HG03159 (cell line): Measurements from ENCODE around the gene ANKRD31.

ENCODE experiments used
- ATAC-seq: cut with Tn5 transposase; IDR thresholded peaks from one replicate; pipeline ENCODE4 v1.9.1; 2021; ENCODE audit warnings: mild to moderate bottlenecking, moderate library complexity; ENCODE audit not compliant: unreplicated experiment

Gene ANKRD31

DNA sequence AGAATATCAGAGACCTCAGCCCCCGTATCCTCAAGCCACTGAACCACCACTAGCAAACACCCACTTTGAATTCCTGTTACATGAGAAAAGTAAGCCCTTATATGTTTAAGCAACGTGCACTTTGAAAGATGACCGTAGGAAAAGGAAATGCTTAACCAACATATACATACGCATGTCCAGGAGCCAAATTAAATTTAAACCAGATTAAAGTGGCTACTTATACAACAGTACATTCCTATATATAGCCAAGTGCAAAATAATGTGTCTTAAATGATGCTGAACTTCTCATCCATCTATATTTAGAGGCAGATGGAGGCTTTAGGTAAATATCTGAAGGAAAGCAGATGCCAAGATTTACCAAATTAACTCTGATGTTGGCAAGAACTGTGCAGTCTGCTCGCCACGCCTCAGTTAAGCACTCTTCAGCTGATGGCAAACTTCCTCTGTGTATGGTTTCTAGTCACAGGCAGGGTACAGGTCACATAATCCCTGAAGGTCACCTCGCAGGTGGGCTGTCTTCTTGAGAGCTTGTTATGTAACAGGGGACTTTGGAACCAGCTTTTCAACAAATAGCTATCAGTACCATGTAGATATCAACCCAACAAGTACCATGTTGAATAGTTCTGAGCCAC lies 192.9 kb downstream of the ANKRD31 start:
- ATAC-seq: no peak

DNA sequence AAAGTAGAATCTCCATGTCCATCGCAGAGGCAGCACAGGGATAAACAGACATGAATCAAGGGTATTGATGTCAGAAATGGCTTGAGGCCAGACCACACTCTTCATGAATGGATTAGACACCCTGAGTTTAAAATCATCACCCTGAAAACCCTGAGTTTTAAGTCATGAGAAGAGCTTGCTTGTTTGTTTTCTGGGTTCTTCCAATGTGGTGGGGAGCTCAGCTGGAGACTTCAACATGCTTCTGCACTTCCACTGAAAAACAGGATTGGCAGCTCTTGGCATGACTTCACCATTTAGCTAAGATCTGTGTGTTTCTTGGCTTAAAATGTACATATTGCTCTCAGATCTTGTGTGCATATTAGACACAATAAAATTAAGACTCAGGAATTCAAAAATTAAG lies 194.2 kb downstream of the ANKRD31 start:
- ATAC-seq: no peak

DNA sequence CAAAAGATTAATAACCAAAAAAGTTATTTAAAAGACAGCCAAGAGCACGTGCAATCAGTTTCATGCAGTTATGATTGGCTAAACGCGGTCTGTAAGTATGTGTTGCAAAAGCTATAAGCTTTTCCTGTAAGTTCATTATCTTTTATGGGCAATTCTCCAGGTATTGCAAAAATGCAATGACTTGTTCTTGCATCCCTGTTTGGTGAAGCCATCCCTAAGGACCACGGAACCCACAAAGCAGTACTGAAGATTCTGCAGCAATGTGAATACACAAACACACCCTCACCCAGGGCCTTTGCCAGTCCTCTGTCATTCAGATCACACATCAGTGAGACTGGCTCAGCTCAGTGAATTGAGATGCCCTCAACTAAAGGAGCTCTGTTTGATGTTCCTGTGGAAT lies 195.7 kb downstream of the ANKRD31 start:
- no peak for ATAC-seq

DNA sequence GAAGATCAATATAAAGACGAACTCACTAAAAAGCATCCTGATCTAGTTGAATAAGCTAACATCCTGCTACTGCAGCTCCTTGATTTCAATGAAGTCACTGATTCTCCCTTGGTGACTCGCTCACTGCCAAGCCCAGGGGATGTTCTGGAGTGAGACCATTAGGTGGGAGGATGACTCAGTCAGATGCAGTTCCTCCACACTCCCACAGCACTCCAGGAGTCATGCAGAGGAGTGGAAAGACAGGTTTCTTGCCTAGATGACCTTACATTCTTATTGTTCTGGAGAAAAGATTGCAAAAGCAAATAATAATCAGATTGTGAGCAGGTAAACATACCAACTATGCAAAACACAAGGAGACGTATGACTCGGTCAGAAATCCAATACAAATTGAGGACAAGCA lies 199.6 kb downstream of the ANKRD31 start:
- no peak for ATAC-seq

DNA sequence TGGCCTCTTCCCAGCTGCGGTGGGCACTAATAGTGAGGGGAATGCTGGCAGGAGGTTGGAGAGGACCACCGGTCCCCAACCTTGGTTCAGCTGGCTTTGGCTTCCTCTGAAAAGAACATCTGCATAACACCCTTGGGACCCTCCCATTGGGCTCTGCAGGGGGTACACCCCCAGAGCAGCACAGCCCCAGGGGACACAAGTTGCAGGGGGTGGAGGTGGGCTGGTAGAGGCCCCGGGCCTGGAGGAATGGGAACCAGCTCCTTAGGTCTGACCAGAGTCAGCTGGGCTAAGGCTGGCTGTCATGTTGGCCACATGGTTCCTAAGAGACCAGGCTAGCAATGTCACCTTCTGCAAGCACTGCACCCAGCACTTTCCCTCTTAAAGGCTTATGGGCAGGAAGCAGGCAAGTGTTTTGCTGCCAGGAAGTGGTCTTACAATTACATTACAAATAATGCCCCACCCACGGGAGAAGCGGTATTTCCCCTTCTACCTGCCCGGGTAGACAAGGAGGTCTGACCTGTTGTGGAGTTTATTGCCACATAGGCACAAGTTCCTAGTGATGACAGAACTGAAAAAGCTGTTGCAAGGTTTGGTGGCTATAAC lies 202.4 kb downstream of the ANKRD31 start:
- no peak for ATAC-seq

DNA sequence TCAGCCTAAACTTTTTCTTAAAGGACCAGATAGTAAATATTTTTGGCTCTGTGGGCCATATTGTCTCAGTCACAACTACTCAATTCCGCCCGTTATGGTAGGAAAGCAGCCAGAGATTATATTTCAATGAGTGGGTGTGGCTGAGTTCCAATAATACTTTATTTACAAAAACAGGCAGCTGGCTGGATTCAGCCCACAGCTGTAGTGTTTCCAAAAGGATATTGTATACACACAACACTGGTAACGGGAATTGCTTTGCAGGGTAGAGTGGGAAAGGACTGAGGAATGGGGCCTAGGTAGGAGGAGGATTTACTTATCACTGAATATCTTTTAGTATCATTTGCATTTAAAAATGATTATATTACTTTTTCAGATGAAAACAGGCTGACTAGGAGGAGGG lies 205.3 kb downstream of the ANKRD31 start:
- no peak for ATAC-seq

DNA sequence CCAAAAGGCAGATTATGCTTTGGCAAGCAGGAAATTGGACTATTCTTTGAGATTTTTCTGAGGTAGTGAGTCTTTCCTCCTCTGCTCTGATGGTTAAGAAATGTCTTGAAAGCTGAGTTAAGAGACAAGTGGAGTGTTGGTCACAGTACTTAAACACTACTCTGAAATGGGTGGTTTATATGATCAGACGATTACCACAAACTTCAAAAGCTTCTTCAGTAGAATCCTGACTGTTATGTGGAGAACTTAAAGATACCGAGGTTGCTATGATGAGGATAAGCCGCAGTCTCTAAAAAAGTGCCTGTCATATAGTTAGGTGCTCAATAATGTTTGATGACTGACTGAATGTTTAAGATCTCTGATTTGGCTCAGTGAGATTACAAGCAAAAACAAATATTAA lies 208.6 kb downstream of the ANKRD31 start:
- ATAC-seq: no peak

DNA sequence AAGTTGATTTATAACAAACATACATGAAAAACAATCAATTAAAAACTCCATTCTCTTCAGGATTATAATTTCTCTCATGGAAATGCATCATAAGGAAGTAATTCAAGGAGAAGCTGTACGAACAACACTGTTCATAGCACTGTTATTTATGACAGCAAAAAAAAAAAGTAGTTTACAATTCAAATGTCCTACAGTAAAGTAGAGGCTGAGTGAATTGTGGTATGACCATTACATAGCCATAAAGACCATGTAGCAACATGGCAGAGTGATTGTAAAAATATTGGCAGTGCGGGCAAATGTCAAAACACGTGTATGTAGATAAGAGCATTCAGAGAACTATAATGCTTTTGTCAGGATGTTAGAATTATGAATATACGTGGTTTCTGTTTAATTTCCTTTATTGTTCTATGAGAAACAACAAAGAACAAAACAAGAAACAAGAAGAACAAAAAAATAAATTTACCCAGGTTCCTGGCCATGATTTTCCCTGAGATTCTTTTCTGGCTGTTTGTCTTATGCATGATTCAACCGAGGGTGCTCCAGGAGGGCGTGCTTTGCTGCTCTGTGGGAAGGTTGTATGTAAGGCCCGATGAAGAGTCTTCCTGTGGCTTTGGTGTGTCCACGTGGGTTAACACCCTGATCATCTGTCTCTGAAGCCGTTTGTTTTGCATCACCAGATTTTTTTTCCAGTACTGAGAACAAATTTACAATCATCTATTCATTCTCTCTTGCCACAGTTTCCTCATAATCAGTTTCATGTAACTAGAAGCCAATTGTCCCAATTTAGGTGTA lies 213.1 kb downstream of the ANKRD31 start:
- no peak for ATAC-seq

DNA sequence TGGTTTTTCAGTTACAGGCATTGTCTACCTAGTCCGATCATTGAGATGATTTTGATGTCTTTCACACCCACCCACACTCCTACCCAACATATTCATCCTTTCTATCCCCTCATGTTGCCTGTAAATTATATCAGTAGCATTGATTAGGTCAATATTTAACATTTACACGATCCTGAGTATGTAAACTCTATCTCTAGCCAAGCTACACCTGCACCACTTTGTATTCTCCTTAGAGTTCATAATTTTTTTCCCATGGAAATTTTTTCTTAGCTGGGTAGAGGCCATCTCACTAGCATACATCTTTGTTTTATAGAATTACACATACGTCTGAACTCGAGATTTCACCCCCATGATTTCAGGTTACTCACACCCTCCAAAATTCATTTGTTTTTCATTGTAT lies 214.9 kb downstream of the ANKRD31 start:
- ATAC-seq: no peak

DNA sequence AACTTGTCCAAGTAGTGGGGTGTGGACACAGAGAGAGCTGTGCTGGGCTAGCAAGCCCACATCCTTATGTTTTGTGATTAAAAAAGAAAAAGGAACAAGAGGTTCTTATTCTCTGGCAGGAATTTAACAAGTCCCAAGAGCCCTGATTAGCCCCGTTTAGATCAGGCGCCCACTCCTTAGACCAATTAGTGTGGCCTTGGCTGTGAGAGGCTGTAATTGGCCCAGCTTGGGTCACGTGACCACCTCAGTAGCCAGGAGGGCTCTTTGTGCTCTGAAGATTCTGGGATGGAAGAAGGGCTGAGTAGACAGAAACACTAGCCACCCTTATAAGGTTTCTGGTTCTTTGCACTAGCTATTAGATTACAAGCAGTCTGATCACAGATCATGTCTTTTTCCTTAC lies 215.5 kb downstream of the ANKRD31 start:
- no peak for ATAC-seq

DNA sequence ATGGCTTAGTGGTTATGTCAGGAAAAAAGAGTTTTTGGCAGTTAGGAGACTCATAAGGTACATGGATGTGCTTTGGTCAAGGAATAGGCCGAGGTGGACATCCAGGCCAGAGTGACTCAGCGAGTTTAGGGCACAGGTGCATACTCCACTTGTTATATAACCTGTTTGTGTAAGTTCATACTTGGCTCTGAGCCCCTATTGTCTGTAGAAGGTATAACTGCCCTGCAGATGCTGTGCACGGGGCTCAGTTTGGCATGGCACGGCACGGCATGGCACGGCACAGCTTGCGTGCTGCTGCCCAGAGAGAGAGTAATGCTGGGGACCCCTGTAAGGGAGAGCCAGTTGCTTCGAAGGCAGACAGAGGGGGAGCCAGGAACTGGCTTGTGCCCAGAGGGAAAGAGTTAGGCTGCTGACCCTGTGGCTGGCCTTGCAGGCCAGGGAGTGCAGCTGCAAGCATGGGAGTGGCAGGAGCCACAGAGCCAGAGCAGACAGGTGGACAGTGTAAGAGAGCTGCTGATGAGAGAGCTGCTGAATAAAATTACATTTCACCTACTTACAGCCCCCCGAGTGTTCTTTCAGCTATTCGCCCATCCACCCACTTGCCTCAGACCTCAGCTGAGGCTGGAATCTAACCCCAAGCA lies 216.5 kb downstream of the ANKRD31 start:
- ATAC-seq: no peak

DNA sequence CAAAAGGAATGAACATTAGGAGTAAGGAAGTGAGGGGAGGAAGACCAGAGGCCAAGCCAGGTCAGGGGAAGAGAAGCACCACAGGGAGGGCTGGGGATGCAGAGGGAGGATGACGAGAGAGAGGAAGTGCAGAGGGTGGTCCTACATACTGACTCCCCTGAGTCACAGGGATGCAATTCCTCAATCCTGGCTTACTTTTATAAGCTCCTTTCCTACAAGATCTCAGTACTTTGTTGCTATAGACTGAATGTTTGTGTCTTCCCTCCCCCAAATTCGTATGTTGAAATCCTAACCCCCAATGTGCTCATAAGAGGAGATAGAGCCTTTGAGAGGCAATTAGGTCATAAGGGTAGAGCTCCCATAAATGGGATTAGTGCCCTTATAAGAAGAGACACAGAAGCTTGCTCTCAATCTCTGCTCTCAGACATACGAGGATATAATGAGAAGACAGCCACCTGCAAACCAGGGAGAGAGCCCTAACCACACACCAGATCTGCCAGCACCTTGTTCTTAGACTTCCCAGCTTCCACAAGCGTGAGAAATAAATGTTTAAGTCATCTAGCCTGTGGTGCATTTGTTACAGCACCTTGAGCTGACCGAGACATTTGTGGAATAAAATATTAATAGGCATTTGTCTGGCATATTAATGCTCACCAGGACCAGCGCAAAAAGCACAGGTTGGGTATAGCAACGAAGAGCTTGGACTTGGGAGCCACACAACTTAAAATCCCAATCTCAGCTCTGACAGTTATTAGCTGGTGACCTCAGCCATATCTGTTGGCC lies 217.7 kb downstream of the ANKRD31 start:
- ATAC-seq: no peak
